IMR-90 (cell line): Measurements from ENCODE around the gene MCM3AP. TPM values are rescaled to one million over a fixed set of nuclear protein-coding genes. Genes with fewer than 3 reads are reported as not detected.

Experiments
- ATAC-seq: fragments of 200-7000 bp; cut with Tn5 transposase; 2 replicates; pipeline ENCODE4 v1.9.1; 2020; ENCODE audit warnings: low read depth, mild to moderate bottlenecking, moderate library complexity
- BruUV-seq: library from RNA; stranded (reverse); fragments of 400-500 nt; replicated peaks from 2 replicates; lab custom pipeline; 2021; lab: Mats Ljungman, UMichigan
- CTCF ChIA-PET: fragments of 300-600 bp; formaldehyde crosslinking; extraction: SDS; loops from one replicate; lab custom pipeline; 2021; ENCODE audit warnings: antibody characterized with exemption; lab: Yijun Ruan, JAX
- POLR2A ChIA-PET: fragments of 300-600 bp; sonication (Branson Sonifier 250); formaldehyde crosslinking; loops from one replicate; lab custom pipeline; 2022; ENCODE audit warnings: antibody characterized with exemption; ENCODE audit not compliant: unreplicated experiment; lab: Charles Lee
- DNase-seq: peaks from one replicate; pipeline ENCODE4 v3.0.0; 2013
- H2AFZ ChIP-seq: replicated peaks from 2 replicates; pipeline ENCODE3; 2013; ENCODE audit warnings: low read length, mild to moderate bottlenecking; ENCODE audit not compliant: poor library complexity
- H2AK5ac ChIP-seq: 2 replicates; pipeline ENCODE4 v1.6.1; 2013; ENCODE audit warnings: low read depth, low read length, inconsistent platforms
- H2AK9ac ChIP-seq: replicated peaks from 2 replicates; pipeline ENCODE3; 2013; ENCODE audit warnings: mild to moderate bottlenecking, low read depth, low read length, moderate library complexity; ENCODE audit not compliant: poor library complexity
- H2BK120ac ChIP-seq: 2 replicates; pipeline ENCODE4 v1.6.1; 2013; ENCODE audit warnings: low read depth, low read length, inconsistent platforms
- H2BK15ac ChIP-seq: 3 replicates; pipeline ENCODE4 v1.6.1; 2013; ENCODE audit warnings: low read depth, low read length, inconsistent platforms
- H2BK20ac ChIP-seq: 2 replicates; pipeline ENCODE4 v1.6.1; 2013; ENCODE audit warnings: low read depth, mild to moderate bottlenecking, inconsistent platforms, low read length, moderate library complexity
- H2BK5ac ChIP-seq: 2 replicates; pipeline ENCODE4 v1.6.1; 2013; ENCODE audit warnings: mild to moderate bottlenecking, low read depth, low read length, inconsistent platforms; ENCODE audit not compliant: poor library complexity, severe bottlenecking
- H3K14ac ChIP-seq: replicated peaks from 2 replicates; pipeline ENCODE4 v1.6.1; 2013; ENCODE audit warnings: low read depth, low read length, inconsistent platforms
- H3K18ac ChIP-seq: 2 replicates; pipeline ENCODE4 v1.6.1; 2013; ENCODE audit warnings: low read depth, low read length, control low read depth
- H3K23ac ChIP-seq: 2 replicates; pipeline ENCODE4 v1.6.1; 2013; ENCODE audit warnings: low read depth, low read length, inconsistent platforms
- H3K27ac ChIP-seq: 2 replicates; pipeline ENCODE4 v1.5.1; 2013; ENCODE audit warnings: mild to moderate bottlenecking, control low read depth, low read length; ENCODE audit not compliant: insufficient read depth
- H3K27me3 ChIP-seq: 2 replicates; pipeline ENCODE4 v1.6.1; 2013; ENCODE audit warnings: low read length; ENCODE audit not compliant: control insufficient read depth, insufficient read depth
- H3K36me3 ChIP-seq: 2 replicates; pipeline ENCODE4 v1.6.1; 2013; ENCODE audit warnings: low read length, mixed read lengths; ENCODE audit not compliant: control insufficient read depth, insufficient read depth
- H3K4ac ChIP-seq: 2 replicates; pipeline ENCODE4 v1.6.1; 2013; ENCODE audit warnings: low read depth, low read length, inconsistent platforms
- H3K4me1 ChIP-seq: 2 replicates; pipeline ENCODE4 v1.6.1; 2013; ENCODE audit warnings: low read length, mixed read lengths; ENCODE audit not compliant: control insufficient read depth, insufficient read depth
- H3K4me2 ChIP-seq: 2 replicates; pipeline ENCODE4 v1.6.1; 2013; ENCODE audit warnings: low read depth, mild to moderate bottlenecking, control low read depth, low read length, moderate library complexity
- H3K4me3 ChIP-seq: 2 replicates; pipeline ENCODE4 v1.5.1; 2013; ENCODE audit warnings: low read depth, mild to moderate bottlenecking, control low read depth, low read length, moderate library complexity; ENCODE audit not compliant: insufficient read depth
- H3K56ac ChIP-seq: 2 replicates; pipeline ENCODE4 v1.6.1; 2013; ENCODE audit warnings: low read length, inconsistent platforms; ENCODE audit not compliant: insufficient read depth; ENCODE audit errors: extremely low read depth
- H3K79me1 ChIP-seq, 2 experiments: 2 replicates each; pipeline ENCODE4 v1.6.1; 2013; ENCODE audit warnings: low read length in 2 of 2, inconsistent platforms in 1 of 2, low read depth in 1 of 2
- H3K9ac ChIP-seq: 2 replicates; pipeline ENCODE4 v1.6.1; 2013; ENCODE audit warnings: low read depth, low read length, control low read depth
- H3K9me1 ChIP-seq: 2 replicates; pipeline ENCODE4 v1.6.1; 2013; ENCODE audit warnings: low read length, inconsistent platforms; ENCODE audit not compliant: insufficient read depth
- H3K9me3 ChIP-seq: 2 replicates; pipeline ENCODE4 v1.6.1; 2013; ENCODE audit warnings: low read length; ENCODE audit not compliant: control insufficient read depth, insufficient read depth
- H4K20me1 ChIP-seq: 2 replicates; pipeline ENCODE4 v1.6.1; 2013; ENCODE audit warnings: low read length, inconsistent platforms; ENCODE audit not compliant: insufficient read depth
- H4K5ac ChIP-seq: 2 replicates; pipeline ENCODE4 v1.6.1; 2013; ENCODE audit warnings: mild to moderate bottlenecking, low read depth, low read length, control low read depth
- H4K8ac ChIP-seq, 2 experiments: 2 replicates each; pipeline ENCODE4 v1.6.1; 2013; ENCODE audit warnings: low read depth in 2 of 2, low read length in 2 of 2, control low read depth in 1 of 2, inconsistent platforms in 1 of 2
- H4K91ac ChIP-seq: 2 replicates; pipeline ENCODE4 v1.6.1; 2013; ENCODE audit warnings: low read depth, low read length, inconsistent platforms; ENCODE audit not compliant: insufficient read depth
- CTCF ChIP-seq: conservative IDR thresholded peaks from 2 replicates; pipeline ENCODE4 v1.5.1; 2012; ENCODE audit warnings: mild to moderate bottlenecking, low read depth, low read length, improper control_type of control experiment
- MAFK ChIP-seq: IDR thresholded peaks from 2 replicates; pipeline ENCODE4 v1.6.1; 2012; ENCODE audit warnings: low read depth, low read length, improper control_type of control experiment
- MAZ ChIP-seq: IDR thresholded peaks from 2 replicates; pipeline ENCODE4 v1.6.1; 2012; ENCODE audit warnings: low read depth, mild to moderate bottlenecking, low read length, improper control_type of control experiment, moderate library complexity, borderline replicate concordance
- WGBS, 2 experiments: methylation state at CpG; one replicate each; pipeline versions ENCODE4 v1.1.5 to v1.1.7; 2013; ENCODE audit warnings: missing lambda C conversion rate in 2 of 2; ENCODE audit not compliant: insufficient read length in 1 of 2; ENCODE audit errors: extremely low coverage in 2 of 2; 5-methylcytosine and 5-hydroxymethylcytosine counted together
- dilution Hi-C: fragments of 300-500 bp; cut with HindIII; formaldehyde crosslinking; loops from one replicate; pipeline ENCODE4 v1.14.3; 2018; ENCODE audit warnings: low sequenced_read_pairs; ENCODE audit not compliant: unreplicated experiment
- in situ Hi-C: fragments of 300-500 bp; cut with MboI; formaldehyde crosslinking; loops from 3 replicates; pipeline ENCODE4 v1.14.3; 2019; ENCODE audit warnings: low sequenced_read_pairs, inconsistent platforms, mixed read lengths
- intact Hi-C: fragments of 100-400 bp; cut with micrococcal nuclease; formaldehyde crosslinking; loops from 2 replicates; pipeline ENCODE4 v1.10.0; 2022
- polyA plus RNA-seq, 3 experiments: library from polyadenylated mRNA; depleted of rRNA; stranded (reverse); fragments of >200 nt; gene quantifications; 2 replicates each; pipeline ENCODE4 v1.2.3, GENCODE V29; 2012; ENCODE audit warnings: low replicate concordance in 1 of 3
- total RNA-seq: library from RNA; depleted of rRNA; stranded (reverse); fragments of >200 nt; gene quantifications from 2 replicates; pipeline ENCODE4 v1.2.3, GENCODE V29; 2012

Gene MCM3AP
- total and polyA plus RNA-seq, 2 of the 4 experiments (the other 2 are of a cell fraction), result 46.5 to 63.1 TPM

- Histone ChIP-seq H2BK120ac (no peak overlapping the region), H2BK15ac (no peak overlapping the region), H3K18ac (no peak overlapping the region), H2BK20ac (no peak overlapping the region), H3K36me3 (peaks cover 27% of the 10 kb centered on the region), H3K27ac (no peak overlapping the region), H4K20me1 (no peaks in the 10 kb centered on the region), H4K8ac (no peak overlapping the region), H3K4me1 (peaks cover 26% of the 10 kb centered on the region), H3K9me1 (peaks cover 27% of the 10 kb centered on the region), H2BK5ac (no peak overlapping the region), H2AK9ac (no peak overlapping the region), H3K9me3 (no peaks in the 10 kb centered on the region), H3K79me1 (no peaks in the 10 kb centered on the region; a peak in 1 of 4 replicates), H3K9ac (no peak overlapping the region), H3K27me3 (no peaks in the 10 kb centered on the region), H4K5ac (no peak overlapping the region), H3K56ac (no peak overlapping the region), H3K23ac (no peak overlapping the region), H3K4me3 (no peak overlapping the region), H3K4ac (no peak overlapping the region; the same call in 1 of the 2 replicates), H3K14ac (no peak overlapping the region), H4K91ac (no peak overlapping the region), H2AK5ac (no peak overlapping the region; the same call in none of the 2 replicates), H2AFZ (no peak overlapping the region), H3K4me2 (no peak overlapping the region)
- dilution Hi-C loops, result no loop called here
- BruUV-seq, result no TSS peak
- WGBS, 2 experiments, result 86% methylated on average over 2 of the region's 14 CpGs; no CpG with 5 or more reads in 1 of the 2 experiments
- intact Hi-C loops, result no loop called here
- ChIA-PET CTCF (no interaction called here), POLR2A (no interaction called here)
- ATAC-seq (no peak), DNase-seq (no peak)
- no peak for TF ChIP-seq CTCF
- TF ChIP-seq MAFK, result no peak
- TF ChIP-seq MAZ, result no peak
- in situ Hi-C loops, result no loop called here
Measured at GRCh38 chr21:46189959-46190490, 95.4 kb downstream of the MCM3AP start.
